ENCODE results near the gene LRCH3.
"Not testable (repeated sequence)": the region's sequence is repeated elsewhere in the genome, so short reads cannot be mapped to it uniquely, and the experiment has no call there.

The LRCH3 gene

GRCh38 chr3:197921429-197922275 is 130.6 kb downstream of the LRCH3 start:
- not testable (repeated sequence) for DNase-seq (ENCODE audit: low read depth in 2 of 2)

GRCh38 chr3:197926418-197926817 is 135.4 kb downstream of the LRCH3 start:
- DNase-seq (ENCODE audit: low read depth in 2 of 2): no peak

GRCh38 chr3:197927578-197927977 is 136.5 kb downstream of the LRCH3 start:
- not testable (repeated sequence) for DNase-seq (ENCODE audit: low read depth in 2 of 2)

- DNase-seq (ENCODE audit: low read depth in 2 of 2): no peak
Observed at GRCh38 chr3:197936819-197937384, 145.8 kb downstream of the LRCH3 start.

Measured in activated CD4-positive, alpha-beta T cell treated with anti-CD3 and anti-CD28 coated beads for 24 hours (primary cell).